Measurements from ENCODE around the gene SASH1.
"Not testable (repeated sequence)": the region's sequence is repeated elsewhere in the genome, so short reads cannot be mapped to it uniquely, and the experiment has no call there.

The SASH1 gene

GRCh38 chr6:148564494-148565035 lies 221.9 kb downstream of the SASH1 start:
- FAIRE-seq: no peak

- FAIRE-seq: no peak
These were observed 222.8 kb downstream of the SASH1 start for GRCh38 chr6:148565321-148565926.

GRCh38 chr6:148565930-148566663 lies 223.5 kb downstream of the SASH1 start:
- no peak for FAIRE-seq

GRCh38 chr6:148566664-148567350 lies 224.2 kb downstream of the SASH1 start:
- FAIRE-seq: no peak

- FAIRE-seq: no peak
These were observed 227.8 kb downstream of the SASH1 start for GRCh38 chr6:148570456-148570855.

GRCh38 chr6:148572676-148573335 lies 230.2 kb downstream of the SASH1 start:
- no peak for FAIRE-seq

GRCh38 chr6:148573922-148574321 lies 231.3 kb downstream of the SASH1 start:
- no peak for FAIRE-seq

GRCh38 chr6:148577687-148578488 lies 235.2 kb downstream of the SASH1 start:
- no peak for FAIRE-seq

GRCh38 chr6:148578489-148578814 lies 235.8 kb downstream of the SASH1 start:
- no peak for FAIRE-seq

- FAIRE-seq: no peak
These were observed 236.4 kb downstream of the SASH1 start for GRCh38 chr6:148578837-148579565.

GRCh38 chr6:148580442-148580841 lies 237.8 kb downstream of the SASH1 start:
- no peak for FAIRE-seq

GRCh38 chr6:148583631-148584030 lies 241.0 kb downstream of the SASH1 start:
- no peak for FAIRE-seq

- FAIRE-seq: not testable (repeated sequence)
These were observed 243.0 kb downstream of the SASH1 start for GRCh38 chr6:148585641-148586040.

GRCh38 chr6:148590883-148591282 lies 248.2 kb downstream of the SASH1 start:
- no peak for FAIRE-seq

- FAIRE-seq: no peak
These were observed 249.0 kb downstream of the SASH1 start for GRCh38 chr6:148591656-148592055.

GRCh38 chr6:148593130-148593812 lies 250.6 kb downstream of the SASH1 start:
- FAIRE-seq: no peak

GRCh38 chr6:148593813-148594170 lies 251.2 kb downstream of the SASH1 start:
- FAIRE-seq: no peak

GRCh38 chr6:148595550-148595949 lies 252.9 kb downstream of the SASH1 start:
- no peak for FAIRE-seq

- no peak for FAIRE-seq
These were observed 254.3 kb downstream of the SASH1 start for GRCh38 chr6:148596891-148597455.

GRCh38 chr6:148598724-148599123 lies 256.1 kb downstream of the SASH1 start:
- FAIRE-seq: no peak

- FAIRE-seq: no peak
These were observed 257.4 kb downstream of the SASH1 start for GRCh38 chr6:148599967-148600426.
